Urothelium cell line (cell line): ENCODE results near the gene HIVEP3.
A peak's percentile ranks its signal among the peaks of the same experiment; 100 is the strongest.

Experiments used
- DNase-seq: peaks from one replicate; pipeline ENCODE4 v3.0.0; 2011; ENCODE audit warnings: low spot score, mixed read lengths
- FAIRE-seq: peaks from 2 replicates; lab custom pipeline; 2011; peaks lifted over from hg19 to GRCh38; lab: Jason Lieb, UNC

HIVEP3 gene

GRCh38 chr1:41876576-41877445 is 41.9 kb downstream of the HIVEP3 start:
- no peak for FAIRE-seq
- DNase-seq, result no peak

DNA sequence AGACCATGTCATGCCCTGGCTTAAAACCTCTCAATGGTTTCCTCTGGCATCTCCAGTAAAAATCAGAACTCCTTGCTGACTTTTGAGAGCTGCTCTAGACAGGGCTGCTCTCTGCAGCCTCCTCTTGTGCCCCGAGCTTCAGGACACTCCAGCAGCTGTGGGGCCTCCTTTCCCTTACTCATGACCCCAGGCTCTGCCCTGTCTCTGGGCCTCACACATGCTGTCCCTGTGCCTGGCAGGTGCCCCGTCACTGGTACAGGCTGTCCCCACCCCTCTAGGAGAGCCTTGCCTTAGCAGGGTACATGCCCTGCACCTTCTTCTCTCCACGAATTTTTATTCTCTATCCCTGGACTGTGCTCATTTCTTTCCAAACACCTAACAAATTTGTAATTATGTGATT is 43.2 kb downstream of the HIVEP3 start:
- FAIRE-seq (no peak), DNase-seq (no peak)

DNA sequence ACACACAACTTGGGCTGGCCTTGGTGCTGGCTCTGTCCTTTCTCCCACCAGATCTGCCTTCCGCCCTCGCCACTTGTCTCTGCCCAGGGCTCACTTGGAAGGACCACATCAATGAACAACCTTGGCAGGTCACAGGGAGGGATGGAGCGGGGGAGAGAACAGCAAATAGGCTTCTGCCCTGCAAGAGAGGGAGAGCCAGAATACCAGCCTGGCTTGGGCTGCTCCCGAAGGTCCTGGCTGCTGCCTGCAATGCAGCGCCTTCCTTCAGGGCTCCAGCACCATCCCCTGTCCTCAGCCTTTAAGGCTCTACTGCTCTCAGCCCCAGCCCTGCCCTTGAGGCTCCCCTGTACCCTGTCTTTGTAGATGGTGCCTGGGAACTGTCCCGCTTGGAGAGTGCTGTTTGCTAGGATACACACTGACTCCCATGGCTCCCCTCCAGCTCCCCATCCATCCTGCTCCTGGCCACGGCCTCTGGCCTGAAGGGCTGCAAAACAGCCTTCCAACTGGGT is 43.8 kb downstream of the HIVEP3 start:
- FAIRE-seq, result no peak
- no peak for DNase-seq

DNA sequence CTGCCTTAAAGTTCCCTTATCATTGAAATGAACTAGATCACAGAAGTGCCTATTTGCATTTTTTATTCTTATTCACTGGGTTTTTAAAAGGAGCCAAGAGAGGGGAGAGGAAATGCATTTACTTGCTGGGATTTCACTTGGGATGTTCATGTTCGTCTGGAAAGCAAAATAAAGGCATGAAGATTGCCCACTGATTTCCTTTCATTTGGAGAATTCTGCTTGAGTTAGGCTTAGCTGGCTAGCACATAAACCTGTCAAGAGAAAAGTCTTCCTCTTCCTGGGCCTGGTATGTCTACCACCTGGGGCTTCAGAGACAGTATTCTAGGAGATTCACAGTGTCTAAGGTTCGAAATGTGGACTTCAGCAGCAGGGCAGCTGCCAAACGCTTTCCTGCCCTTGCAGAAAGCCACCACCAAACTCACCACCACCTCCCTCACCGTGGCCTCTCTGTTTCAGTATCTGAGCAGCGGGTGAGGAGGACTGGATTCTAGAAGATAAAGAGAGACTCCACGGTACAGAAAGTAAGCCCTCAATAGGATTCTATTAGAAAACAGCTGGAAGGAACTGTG is 44.5 kb downstream of the HIVEP3 start:
- DNase-seq, result no peak
- FAIRE-seq, result no peak

DNA sequence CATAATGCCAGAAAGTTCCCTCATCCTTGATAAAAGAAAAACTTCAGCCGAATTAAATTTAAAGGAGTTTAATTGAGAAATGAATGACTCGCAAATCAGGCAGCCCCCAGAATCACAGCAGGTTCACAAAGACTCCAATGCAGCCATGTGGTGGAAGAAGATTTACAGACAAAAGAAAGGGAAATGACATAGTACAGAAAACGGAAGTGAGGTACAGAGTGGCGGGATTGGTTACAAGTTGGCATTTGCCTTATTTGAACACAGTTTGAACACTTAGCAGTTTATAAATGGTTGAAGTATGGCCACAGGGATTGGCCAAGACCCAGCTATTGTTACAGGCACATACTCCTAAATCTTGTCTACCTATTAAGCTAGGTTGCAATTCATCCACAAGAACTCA is 46.6 kb downstream of the HIVEP3 start:
- FAIRE-seq (no peak), DNase-seq (no peak)

GRCh38 chr1:41870076-41870562 is 48.6 kb downstream of the HIVEP3 start:
- DNase-seq, result peak; percentile 70

GRCh38 chr1:41868241-41868998 is 50.3 kb downstream of the HIVEP3 start:
- DNase-seq (no peak), FAIRE-seq (no peak)

More at GRCh38 chr1:41870076-41870562, 48.6 kb downstream of the HIVEP3 start:
- FAIRE-seq, result peak; percentile 87

GRCh38 chr1:41866285-41866684 is 52.4 kb downstream of the HIVEP3 start:
- DNase-seq (no peak), FAIRE-seq (no peak)

GRCh38 chr1:41864471-41865040 is 54.2 kb downstream of the HIVEP3 start:
- FAIRE-seq (no peak), DNase-seq (no peak)

DNA sequence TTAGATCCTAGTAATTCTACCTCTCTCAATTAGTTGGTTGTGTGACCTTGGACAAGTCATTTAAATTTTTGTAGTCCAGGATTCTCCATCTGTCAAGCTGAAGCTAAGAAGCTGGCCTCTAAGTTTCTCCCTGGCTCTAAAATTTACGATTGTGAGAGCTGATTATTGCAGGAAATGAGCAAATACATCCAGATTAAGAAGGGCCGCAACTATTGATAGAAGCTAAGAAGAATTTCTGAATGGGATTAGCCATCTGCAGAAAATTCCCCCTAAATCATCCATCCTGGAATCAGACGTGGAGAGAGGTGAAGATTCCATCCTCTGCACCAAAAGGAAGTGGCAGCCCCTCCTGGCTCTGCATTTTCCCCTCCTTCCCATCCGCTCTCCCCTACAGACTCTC is 55.0 kb downstream of the HIVEP3 start:
- FAIRE-seq (no peak), DNase-seq (no peak)

DNA sequence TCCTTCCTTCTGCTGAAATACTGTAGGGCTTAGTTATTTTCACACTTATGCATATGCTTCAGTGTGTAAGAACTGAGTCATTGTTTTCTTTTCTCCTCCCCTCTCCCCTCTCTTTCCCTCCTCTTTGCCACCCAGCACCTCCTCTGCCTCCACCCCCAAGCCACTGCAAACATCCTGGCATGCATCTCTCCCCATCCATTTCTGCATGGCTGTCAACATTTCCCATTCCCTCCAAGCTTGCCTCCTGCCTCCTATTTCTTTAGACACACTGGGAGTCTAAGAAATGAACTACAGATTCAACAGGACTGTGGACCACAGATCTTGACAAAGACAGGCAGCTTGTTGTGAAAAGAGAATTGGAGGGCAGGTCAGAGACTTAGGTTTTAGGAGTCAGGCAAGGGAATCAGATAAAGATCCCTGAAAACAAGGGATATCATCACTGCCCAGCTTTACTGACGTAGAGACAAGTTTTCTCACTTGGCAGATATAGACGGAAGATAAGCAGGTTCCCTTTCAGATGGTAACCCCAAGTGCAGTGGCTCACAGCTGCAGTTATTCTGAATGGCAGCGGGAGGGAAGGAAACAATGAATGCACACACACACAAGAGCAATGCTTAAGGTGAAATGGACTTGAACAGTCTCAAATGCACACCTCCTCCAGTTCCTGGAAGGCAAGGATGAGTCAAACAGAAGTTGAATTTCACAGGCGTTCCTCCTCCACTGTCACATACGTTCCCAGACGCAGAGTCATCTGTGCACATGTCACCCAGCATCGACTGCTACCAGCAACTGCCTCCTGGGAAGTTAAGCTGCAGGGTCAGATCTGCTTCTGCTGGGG is 56.1 kb downstream of the HIVEP3 start:
- DNase-seq (peak; percentile 87), FAIRE-seq (peak; percentile 77)

- DNase-seq, result peak; percentile 45
Observed at GRCh38 chr1:41861535-41862383, 57.0 kb downstream of the HIVEP3 start.

DNA sequence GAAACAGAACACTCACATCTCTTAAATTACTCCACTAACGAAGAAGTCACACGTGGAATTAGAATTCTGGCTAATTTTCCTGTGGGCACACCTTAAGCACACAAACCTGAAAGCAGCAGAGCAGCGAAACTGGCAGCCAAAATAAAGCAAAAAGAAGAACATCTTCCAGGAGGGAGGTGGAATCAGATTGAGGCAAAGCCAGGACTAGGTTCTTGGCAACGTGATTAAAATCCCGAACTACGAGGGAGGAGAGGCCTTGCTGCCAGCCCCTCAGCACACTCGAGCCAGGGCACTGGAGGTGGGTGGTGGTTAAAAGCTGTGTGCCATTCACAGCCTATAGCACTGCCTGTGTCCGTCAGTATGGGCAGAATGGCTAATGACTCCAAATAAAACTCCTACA is 58.0 kb downstream of the HIVEP3 start:
- no peak for DNase-seq
- FAIRE-seq, result peak; percentile 30

More at GRCh38 chr1:41861535-41862383, 57.0 kb downstream of the HIVEP3 start:
- FAIRE-seq, result peak; percentile 27

DNA sequence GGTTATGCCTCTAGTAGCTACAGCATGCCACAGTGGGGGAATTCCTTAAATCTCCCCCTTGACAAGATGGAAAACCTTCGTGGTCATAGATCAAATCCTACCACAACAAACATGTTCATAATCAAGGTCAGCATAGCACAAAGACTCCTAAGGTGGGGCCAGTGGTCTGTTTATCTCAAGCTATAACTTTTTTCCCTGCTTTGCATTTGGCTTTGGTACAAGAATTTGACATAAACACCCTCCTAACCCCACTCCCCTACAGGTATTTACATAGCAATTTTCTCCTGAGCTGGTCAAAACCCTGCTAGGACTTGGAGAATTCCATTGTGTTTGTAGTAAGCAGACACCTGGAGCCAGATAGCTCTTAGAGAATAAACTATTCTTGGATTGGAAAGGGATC is 58.5 kb downstream of the HIVEP3 start:
- DNase-seq (no peak), FAIRE-seq (peak; percentile 37)

DNA sequence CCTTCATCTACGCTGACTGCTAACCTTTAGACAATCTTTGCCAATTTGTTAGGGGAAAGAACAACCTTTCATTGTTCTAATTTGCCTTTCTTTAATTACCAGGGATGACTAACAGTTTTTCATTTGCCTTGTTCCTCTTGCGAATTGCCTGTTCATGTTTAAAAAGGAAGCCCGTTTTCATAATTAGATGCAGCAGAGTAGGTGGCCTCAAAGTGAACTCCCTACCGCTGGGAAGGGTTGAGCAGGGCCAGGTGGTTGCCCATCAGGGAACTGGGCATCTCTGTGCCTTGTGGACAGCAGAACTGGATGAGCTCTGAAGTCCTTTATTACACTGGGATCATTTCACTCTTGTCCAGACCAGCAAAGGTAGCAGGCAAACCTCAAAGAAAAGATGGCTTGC is 59.0 kb downstream of the HIVEP3 start:
- DNase-seq, result no peak
- no peak for FAIRE-seq

- peak; percentile 26 for DNase-seq
- no peak for FAIRE-seq
Observed at GRCh38 chr1:41856944-41857285, 61.8 kb downstream of the HIVEP3 start.

GRCh38 chr1:41856151-41856943 is 62.4 kb downstream of the HIVEP3 start:
- DNase-seq, result no peak
- FAIRE-seq, result no peak

DNA sequence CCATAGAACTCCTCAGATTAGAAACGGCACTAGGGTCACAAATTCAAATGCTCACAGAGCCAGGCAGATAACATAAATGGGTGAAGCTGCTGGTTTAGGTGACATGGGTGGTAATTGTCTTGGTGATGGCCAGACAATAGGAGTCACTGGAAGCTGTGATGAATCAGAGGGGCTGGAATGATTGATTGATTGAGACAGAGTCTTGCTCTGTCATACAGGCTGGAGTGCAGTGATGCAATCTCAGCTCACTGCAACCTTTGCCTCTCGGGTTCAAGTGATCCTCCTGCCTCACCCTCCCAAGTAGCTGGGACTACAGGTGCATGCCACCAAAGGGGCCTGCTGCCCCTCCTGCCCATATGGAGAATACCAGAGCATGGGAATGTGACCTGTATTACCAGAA is 63.0 kb downstream of the HIVEP3 start:
- DNase-seq (no peak), FAIRE-seq (peak; percentile 30)
